B cell (primary cell): Measurements from ENCODE around the gene SRPRB.

ENCODE experiments used
- EZH2 ChIP-seq: IDR thresholded peaks from 2 replicates; pipeline ENCODE4 v1.6.1; 2012; ENCODE audit warnings: borderline replicate concordance, low read depth, mild to moderate bottlenecking, moderate library complexity, low read length; ENCODE audit not compliant: insufficient read depth, poor library complexity, severe bottlenecking
- TF ChIP-seq, protein P1 (sequence below): fragments of 200-600 bp; IDR thresholded peaks from one replicate; pipeline ENCODE4 v1.8.0; 2022; ENCODE audit warnings: antibody characterized with exemption, mild to moderate bottlenecking

DNA sequence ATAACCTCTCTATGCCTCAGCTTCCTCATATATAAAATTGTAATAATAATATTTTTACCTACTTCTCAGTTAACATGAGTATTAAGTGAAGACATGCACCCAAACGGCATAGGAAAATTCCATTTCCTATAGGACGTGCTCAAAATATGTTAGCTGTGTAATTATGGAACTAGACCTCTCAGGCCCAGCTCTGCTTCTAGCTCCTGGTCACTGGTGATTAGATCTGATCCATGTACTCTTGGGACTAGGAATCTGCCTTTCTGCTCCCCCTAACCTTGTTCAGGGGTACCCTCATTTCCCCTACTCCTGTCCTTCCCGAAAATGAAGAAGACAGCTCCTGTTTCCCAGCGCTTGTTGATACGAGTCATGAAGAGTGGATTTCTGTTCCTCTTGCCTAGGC lies 29.8 kb upstream of the SRPRB start:
- TF ChIP-seq, protein P1, sequence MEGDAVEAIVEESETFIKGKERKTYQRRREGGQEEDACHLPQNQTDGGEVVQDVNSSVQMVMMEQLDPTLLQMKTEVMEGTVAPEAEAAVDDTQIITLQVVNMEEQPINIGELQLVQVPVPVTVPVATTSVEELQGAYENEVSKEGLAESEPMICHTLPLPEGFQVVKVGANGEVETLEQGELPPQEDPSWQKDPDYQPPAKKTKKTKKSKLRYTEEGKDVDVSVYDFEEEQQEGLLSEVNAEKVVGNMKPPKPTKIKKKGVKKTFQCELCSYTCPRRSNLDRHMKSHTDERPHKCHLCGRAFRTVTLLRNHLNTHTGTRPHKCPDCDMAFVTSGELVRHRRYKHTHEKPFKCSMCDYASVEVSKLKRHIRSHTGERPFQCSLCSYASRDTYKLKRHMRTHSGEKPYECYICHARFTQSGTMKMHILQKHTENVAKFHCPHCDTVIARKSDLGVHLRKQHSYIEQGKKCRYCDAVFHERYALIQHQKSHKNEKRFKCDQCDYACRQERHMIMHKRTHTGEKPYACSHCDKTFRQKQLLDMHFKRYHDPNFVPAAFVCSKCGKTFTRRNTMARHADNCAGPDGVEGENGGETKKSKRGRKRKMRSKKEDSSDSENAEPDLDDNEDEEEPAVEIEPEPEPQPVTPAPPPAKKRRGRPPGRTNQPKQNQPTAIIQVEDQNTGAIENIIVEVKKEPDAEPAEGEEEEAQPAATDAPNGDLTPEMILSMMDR = no peak
- TF ChIP-seq EZH2 = no peak
